Left cardiac atrium (tissue), 4 donors: ENCODE measurements around the gene HOMER2. TPM values are rescaled to one million over a fixed set of nuclear protein-coding genes. Genes with fewer than 3 reads are reported as not detected.
A peak's percentile ranks its signal among the peaks of the same experiment; 100 is the strongest.
"Not testable (repeated sequence)": the region's sequence is repeated elsewhere in the genome, so short reads cannot be mapped to it uniquely, and the experiment has no call there.

Experiments
- ATAC-seq, 2 donors: fragments of 200-7000 bp; cut with Tn5 transposase; one replicate each; pipeline ENCODE4 v1.9.1; 2020; ENCODE audit warnings: mild to moderate bottlenecking in 2 of 2, moderate library complexity in 2 of 2
- DNase-seq: peaks from one replicate; pipeline ENCODE4 v3.0.0-alpha.2; 2020
- intact Hi-C, 2 donors: fragments of 100-400 bp; cut with DNase I; formaldehyde crosslinking; loops; one replicate each; pipeline versions ENCODE4 v1.14.1 to v1.15.1; 2022 to 2023
- total RNA-seq, 2 donors: library from RNA; stranded (reverse); fragmentation: NEBNext Ultra II Directional; extraction: Animal tissue kit (Norgen Biotek cat#: 25700); gene quantifications; one replicate each; pipeline ENCODE4 v1.2.1, GENCODE V29; 2021
- donor health status: DM: no; HTN: yes; CAD: no.
- donor health status: DM: no; HTN: yes; CAD: no; lungs with severe emphysema.
- donor health status: DM: yes; HTN: yes; CAD: no.
- donor health status: Dilated cardiomyopathy.

HOMER2 gene
- total RNA-seq, 2 donors from 2014 or later, result 12.6 to 19.2 TPM

GRCh38 chr15:82909080-82909815 lies 43.3 kb downstream of the HOMER2 start:
- DNase-seq (no peak), ATAC-seq (no peak)
- intact Hi-C loops, result no loop called here

DNA sequence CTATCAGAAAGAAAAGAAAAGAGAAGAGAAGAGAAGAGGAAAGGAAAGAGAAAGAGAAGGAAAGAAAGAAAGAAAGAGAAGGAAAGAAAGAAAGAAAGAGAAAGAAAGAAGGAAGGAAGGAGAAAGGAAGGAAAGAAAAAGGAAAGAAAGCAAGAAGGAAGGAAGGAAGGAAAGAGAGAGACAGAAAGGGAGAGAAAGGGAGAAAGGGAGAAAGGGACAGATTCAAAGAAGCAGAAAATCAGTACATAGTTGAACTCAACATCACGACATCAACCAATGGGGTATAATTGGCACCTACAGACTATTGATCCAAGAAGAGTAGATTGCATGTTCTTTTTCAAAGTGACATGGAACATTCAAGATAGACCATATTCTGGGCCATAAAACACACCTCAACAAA lies 45.2 kb downstream of the HOMER2 start:
- DNase-seq (no peak), ATAC-seq (no peak)
- intact Hi-C loops, result no loop called here

DNA sequence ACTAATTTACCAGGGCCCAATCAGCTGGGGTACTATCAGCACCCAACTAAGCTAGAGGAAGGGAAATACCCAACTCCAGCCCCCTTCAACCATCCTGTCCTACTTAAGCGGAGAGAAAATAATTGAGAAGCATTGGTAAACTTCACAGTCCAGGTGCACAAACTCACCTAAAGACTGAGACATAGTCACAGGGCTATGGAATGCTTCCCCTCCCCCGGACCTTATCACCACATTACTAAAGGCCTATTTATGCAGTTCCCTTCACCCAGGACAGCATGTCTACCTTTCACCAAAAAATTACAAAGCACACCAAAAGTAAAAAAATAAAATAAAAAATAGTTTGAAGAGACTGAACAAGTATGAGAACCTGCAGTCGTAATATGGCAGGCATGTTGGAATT lies 47.9 kb downstream of the HOMER2 start:
- intact Hi-C loops, result no loop called here
- ATAC-seq (no peak), DNase-seq (no peak)

- ATAC-seq, result no peak
- no peak for DNase-seq
- intact Hi-C loops, result no loop called here
Observed at GRCh38 chr15:82903511-82903910, 49.0 kb downstream of the HOMER2 start.

DNA sequence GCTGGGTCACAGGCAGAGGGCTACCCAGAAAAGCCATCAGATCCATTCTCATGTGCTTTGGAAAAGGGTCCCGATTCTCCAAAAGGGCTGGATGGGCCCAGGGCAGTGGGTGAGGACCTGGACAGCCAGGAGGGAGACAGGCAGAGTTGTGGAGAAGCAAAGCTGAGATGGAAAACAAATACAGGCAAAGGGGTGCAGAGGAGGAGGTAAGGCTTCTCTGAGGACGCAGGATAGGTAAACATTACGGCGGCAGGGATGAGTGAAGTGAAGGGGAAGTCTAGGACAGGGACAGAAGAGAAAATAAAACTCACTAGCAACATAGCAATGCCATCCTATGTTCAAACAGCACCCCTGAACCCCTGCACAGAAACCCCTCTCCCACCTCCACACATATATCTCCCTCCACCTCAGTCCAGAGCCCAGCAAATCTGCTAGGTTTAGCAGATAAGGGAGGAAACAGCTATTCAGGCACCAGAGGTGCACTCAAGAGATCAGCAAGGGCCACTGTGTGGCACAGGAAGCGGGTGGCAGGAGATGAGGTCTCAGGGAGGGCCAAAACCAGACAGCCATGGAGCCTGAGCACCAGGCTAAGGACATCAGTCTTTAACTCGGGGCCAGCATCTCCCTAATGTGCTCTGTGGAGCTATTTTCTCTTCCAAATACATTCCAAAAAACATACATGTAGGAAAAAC lies 51.3 kb downstream of the HOMER2 start:
- DNase-seq (no peak), ATAC-seq (no peak)
- intact Hi-C loops, result no loop called here

GRCh38 chr15:82900511-82901060 lies 51.9 kb downstream of the HOMER2 start:
- DNase-seq, result no peak
- intact Hi-C loops, result no loop called here
- ATAC-seq, result no peak

DNA sequence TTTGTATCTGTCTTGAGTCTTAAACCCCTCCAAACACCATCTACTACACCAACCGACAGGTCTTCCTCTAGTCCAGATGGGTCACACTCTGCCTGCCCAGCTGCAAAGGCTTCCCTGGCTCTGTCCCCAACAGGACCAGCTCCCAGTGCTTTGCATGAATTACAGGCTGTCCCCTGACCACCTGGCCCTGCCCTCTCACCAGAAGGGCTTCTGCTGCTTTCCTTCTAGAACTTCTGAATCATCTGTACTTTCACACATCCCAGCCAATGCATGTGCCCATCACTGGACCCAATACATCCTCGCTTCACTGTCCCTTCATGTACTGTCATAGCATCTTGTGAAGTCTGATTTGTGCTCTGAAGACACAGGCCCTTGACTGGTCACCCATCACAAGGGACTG lies 53.6 kb downstream of the HOMER2 start:
- DNase-seq, result no peak
- ATAC-seq, result no peak
- intact Hi-C loops, result no loop called here

DNA sequence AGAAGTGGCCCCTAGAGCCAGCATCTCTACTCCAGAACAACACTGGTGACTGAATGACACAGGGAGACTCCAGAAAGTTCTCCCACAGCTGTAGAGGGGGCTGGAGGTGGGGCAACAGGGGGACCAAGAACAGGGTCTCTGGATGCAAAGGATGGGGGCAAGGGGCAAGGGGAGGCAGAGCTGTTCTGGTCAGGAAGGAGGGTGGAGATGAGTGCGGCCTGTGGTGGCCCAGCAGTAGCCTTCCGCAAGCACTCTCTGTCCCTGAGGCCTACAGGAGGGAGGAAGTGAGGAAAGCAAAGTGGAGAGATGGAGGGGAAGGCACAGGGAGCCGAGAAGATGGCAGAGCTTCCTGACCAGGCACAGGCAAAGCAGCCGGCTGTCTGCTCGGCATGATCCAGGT lies 56.5 kb downstream of the HOMER2 start:
- intact Hi-C loops, result no loop called here
- ATAC-seq (no peak), DNase-seq (no peak)

DNA sequence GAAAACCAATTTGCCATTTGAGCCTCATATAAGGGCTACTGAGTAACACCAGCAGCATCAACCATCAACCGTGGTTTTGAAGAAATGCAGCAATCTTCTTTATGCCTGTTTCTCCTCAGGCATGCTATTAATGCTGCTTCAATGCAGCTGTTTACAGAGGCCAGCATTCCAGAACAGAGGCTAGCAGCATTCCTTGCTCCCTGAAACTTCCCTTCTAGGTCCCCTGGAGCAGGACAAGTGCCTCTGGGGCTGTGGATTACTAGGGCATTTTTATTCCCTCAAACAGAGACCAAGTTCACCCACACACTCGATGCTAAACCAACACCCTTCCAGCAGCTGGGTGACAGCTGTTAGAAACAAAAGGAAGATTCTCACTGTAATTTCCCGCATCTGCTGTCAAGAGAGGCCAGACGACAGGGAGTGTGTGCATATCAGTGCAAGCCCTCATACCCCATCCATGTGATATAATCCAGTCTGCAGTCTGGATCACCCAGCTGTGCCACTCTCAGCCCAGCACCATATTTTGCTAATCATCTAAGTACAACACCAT lies 57.5 kb downstream of the HOMER2 start:
- intact Hi-C loops, result no loop called here
- DNase-seq (no peak), ATAC-seq (no peak)

GRCh38 chr15:82893473-82893872 lies 59.0 kb downstream of the HOMER2 start:
- DNase-seq, ATAC-seq, intact Hi-C loops: not testable (repeated sequence)

DNA sequence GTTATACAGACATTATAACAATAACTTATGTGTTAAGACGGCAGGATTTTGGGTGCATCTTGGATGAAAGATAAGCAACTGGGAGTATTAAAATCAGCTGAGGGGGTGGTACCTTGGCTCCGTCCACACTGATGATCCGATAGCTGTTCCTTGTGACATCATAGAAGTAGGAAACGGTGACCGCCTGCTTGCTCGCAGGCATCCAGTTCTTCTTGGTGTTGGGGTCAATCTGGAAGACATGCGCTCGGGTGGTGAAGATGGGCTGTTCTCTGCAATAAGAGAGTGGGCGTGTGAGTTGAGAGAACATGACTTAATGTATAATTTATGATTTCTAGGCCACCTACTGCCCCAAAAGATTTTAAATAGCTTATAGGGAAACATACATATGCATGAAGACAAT lies 59.9 kb downstream of the HOMER2 start:
- DNase-seq (no peak), ATAC-seq (no peak)
- intact Hi-C loops, result no loop called here

- intact Hi-C loops, result no loop called here
- ATAC-seq (no peak), DNase-seq (no peak)
Observed at GRCh38 chr15:82890995-82891390, 61.5 kb downstream of the HOMER2 start.

- ATAC-seq (peak in 1 of 2 donors; percentile 26), DNase-seq (no peak)
- intact Hi-C loops, result no loop called here
Observed at GRCh38 chr15:82890338-82890994, 62.1 kb downstream of the HOMER2 start.

DNA sequence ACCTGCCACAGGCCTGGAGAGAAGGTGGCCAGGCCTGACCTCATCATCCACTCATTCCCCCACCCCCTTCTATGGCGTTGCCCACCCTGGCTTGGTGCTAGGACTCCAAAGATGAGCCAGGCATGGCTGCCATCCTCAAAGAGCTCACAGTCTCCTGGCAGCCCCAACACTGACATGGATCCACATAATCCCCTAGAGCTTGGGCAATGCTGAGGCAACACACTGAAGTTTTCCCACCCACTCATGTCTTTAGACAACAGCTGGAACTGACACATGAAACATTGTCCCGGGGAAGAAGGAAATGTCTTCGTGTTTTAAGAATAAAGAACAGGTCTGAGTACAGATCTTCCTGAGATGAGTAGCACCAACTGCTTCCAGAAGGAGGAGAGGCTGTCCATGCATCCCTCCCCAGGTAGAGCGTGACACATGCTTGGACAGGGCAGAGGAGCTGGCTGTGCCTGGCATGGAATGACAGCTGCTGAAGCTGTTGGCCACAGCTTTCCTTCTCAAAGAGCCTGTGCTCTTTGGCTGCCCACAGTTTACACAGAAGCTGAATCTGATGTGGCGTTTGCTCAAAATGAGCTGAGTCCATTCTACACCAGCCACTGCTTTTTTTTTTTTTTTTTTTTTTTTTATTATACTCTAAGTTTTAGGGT lies 70.1 kb downstream of the HOMER2 start:
- no peak for ATAC-seq
- no peak for DNase-seq
- intact Hi-C loops, result no loop called here

DNA sequence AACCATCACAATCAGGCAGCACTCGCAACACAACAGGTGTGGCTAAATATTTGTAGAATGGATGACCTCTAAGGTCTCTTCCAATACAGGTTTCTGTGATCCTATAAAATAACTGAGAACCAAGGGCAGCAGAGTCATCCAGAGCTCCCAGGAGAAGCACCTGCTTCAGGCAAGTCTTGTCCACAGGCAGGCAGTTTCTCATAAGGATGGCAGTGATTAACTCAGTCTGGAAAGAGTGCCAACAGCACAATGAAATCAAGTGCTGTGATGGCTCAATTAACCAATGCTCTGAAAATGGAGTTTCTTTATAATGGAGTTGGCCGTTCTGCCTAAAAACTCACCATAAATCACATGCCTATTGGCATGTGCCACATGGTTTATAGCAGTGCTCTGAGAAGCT lies 70.8 kb downstream of the HOMER2 start:
- intact Hi-C loops, result no loop called here
- ATAC-seq, result no peak
- no peak for DNase-seq

DNA sequence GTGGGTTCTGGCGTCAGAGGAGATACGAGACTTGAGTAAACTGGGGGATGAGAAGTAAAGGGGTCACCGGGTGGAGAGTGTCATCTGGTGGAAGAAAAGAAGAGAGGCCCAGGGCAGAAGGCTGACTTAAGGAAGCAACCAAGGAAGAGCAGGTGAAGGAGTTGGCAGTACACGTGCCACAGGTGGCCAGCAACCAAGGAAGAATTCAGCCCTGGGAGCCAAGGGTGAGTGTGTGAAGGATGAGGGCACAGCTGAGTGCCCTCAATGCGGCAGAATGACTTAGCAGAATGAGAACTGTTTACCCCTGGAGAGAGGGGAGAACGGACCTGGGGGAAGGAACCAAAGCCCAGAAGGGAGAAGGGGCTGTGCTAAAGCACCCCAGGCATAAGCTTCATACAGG lies 71.8 kb downstream of the HOMER2 start:
- intact Hi-C loops, result no loop called here
- DNase-seq, result no peak
- ATAC-seq, result no peak

DNA sequence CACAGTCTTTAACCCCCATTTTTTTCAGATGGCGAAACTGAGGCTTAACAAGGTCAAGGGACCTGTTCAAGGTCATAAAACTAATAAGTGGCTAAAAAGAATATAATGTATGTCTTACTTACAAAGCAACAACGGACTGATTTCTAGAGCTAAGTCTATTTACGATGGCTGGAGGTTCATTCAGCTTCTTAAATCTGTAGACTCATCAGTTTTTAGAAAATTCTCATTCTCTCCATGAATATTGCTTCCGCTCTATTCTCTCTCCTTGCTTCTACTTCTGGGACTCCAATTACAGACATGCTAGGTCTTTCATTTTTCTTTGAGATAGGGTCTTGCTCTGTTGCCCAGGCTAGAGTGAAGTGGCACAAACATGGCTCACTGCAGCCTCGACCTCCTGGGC lies 74.2 kb downstream of the HOMER2 start:
- ATAC-seq (no peak), DNase-seq (no peak)
- intact Hi-C loops, result no loop called here

- intact Hi-C loops, result no loop called here
- DNase-seq, result no peak
Observed at GRCh38 chr15:82877825-82878224, 74.7 kb downstream of the HOMER2 start.

GRCh38 chr15:82875411-82876003 lies 77.0 kb downstream of the HOMER2 start:
- intact Hi-C loops, result no loop called here
- ATAC-seq (no peak), DNase-seq (no peak)

More at GRCh38 chr15:82877825-82878224, 74.7 kb downstream of the HOMER2 start:
- ATAC-seq, result no peak
